ENCODE measurements around the gene KCTD15.

Gene KCTD15

GRCh38 chr19:33826521-33826920, 29.9 kb downstream of the KCTD15 start:
- H3K4me3 ChIP-seq (ENCODE audit: control insufficient read depth, low read depth, low read length), result no peak overlapping the region
- TF ChIP-seq CTCF (IDR thresholded peaks at IDR 0.05; ENCODE audit: control insufficient read depth, insufficient read depth, low read depth, low read length, missing control alignments), result no peak
- no peak for DNase-seq (ENCODE audit: low read depth)

- no peak overlapping the region for H3K4me3 ChIP-seq (ENCODE audit: control insufficient read depth, low read depth, low read length)
- no peak for TF ChIP-seq CTCF (IDR thresholded peaks at IDR 0.05; ENCODE audit: control insufficient read depth, insufficient read depth, low read depth, low read length, missing control alignments)
- DNase-seq (ENCODE audit: low read depth), result no peak
Observed at GRCh38 chr19:33828266-33829075, 31.8 kb downstream of the KCTD15 start.

GRCh38 chr19:33830264-33830663, 33.6 kb downstream of the KCTD15 start:
- no peak overlapping the region for H3K4me3 ChIP-seq (ENCODE audit: control insufficient read depth, low read depth, low read length)
- TF ChIP-seq CTCF (IDR thresholded peaks at IDR 0.05; ENCODE audit: control insufficient read depth, insufficient read depth, low read depth, low read length, missing control alignments), result no peak
- no peak for DNase-seq (ENCODE audit: low read depth)

- H3K4me3 ChIP-seq (ENCODE audit: control insufficient read depth, low read depth, low read length), result no peak overlapping the region
- TF ChIP-seq CTCF (IDR thresholded peaks at IDR 0.05; ENCODE audit: control insufficient read depth, insufficient read depth, low read depth, low read length, missing control alignments), result no peak
- DNase-seq (ENCODE audit: low read depth), result no peak
Observed at GRCh38 chr19:33831825-33832224, 35.2 kb downstream of the KCTD15 start.

- no peak for TF ChIP-seq CTCF (IDR thresholded peaks at IDR 0.05; ENCODE audit: control insufficient read depth, insufficient read depth, low read depth, low read length, missing control alignments)
- DNase-seq (ENCODE audit: low read depth), result no peak
- no peak overlapping the region for H3K4me3 ChIP-seq (ENCODE audit: control insufficient read depth, low read depth, low read length)
Observed at GRCh38 chr19:33832633-33833032, 36.0 kb downstream of the KCTD15 start.

- no peak for TF ChIP-seq CTCF (IDR thresholded peaks at IDR 0.05; ENCODE audit: control insufficient read depth, insufficient read depth, low read depth, low read length, missing control alignments)
- DNase-seq (ENCODE audit: low read depth), result no peak
- no peak overlapping the region for H3K4me3 ChIP-seq (ENCODE audit: control insufficient read depth, low read depth, low read length)
Observed at GRCh38 chr19:33840382-33840781, 43.7 kb downstream of the KCTD15 start.
